Mesenchymal stem cell (in vitro differentiated cells and primary cell): ENCODE results near the gene ASB16.

Experiments used
- DNase-seq: peaks from one replicate; pipeline ENCODE4 v3.0.0-alpha.2; 2013
- H2AFZ ChIP-seq: one replicate; pipeline ENCODE4 v1.6.1; 2013; ENCODE audit warnings: low read depth, mild to moderate bottlenecking, control low read depth, inconsistent platforms, low read length, moderate library complexity
- H2AK5ac ChIP-seq: 2 replicates; pipeline ENCODE4 v1.6.1; 2013; ENCODE audit warnings: low read length, moderate library complexity, mild to moderate bottlenecking, inconsistent platforms; ENCODE audit not compliant: severe bottlenecking
- H2BK120ac ChIP-seq: one replicate; pipeline ENCODE4 v1.6.1; 2013; ENCODE audit warnings: low read depth, mild to moderate bottlenecking, inconsistent platforms, low read length, moderate library complexity
- H2BK12ac ChIP-seq, 2 experiments: one replicate each; pipeline ENCODE4 v1.6.1; 2013; ENCODE audit warnings: inconsistent platforms in 2 of 2, low read length in 2 of 2, mild to moderate bottlenecking in 2 of 2, moderate library complexity in 2 of 2, control low read depth in 1 of 2
- H2BK15ac ChIP-seq: one replicate; pipeline ENCODE4 v1.6.1; 2013; ENCODE audit warnings: mild to moderate bottlenecking, low read depth, inconsistent platforms; ENCODE audit not compliant: poor library complexity, severe bottlenecking
- H2BK5ac ChIP-seq: 2 replicates; pipeline ENCODE4 v1.6.1; 2013; ENCODE audit warnings: low read depth, mild to moderate bottlenecking, low read length, control low read depth, inconsistent platforms; ENCODE audit not compliant: poor library complexity, severe bottlenecking
- H3K14ac ChIP-seq, 2 experiments: one replicate each; pipeline ENCODE4 v1.6.1; 2013; ENCODE audit warnings: inconsistent platforms in 2 of 2, low read length in 2 of 2, control low read depth in 1 of 2, mild to moderate bottlenecking in 1 of 2, moderate library complexity in 1 of 2
- H3K18ac ChIP-seq, 2 experiments: one replicate each; pipeline ENCODE4 v1.6.1; 2013; ENCODE audit warnings: inconsistent platforms in 2 of 2, low read length in 2 of 2, control low read depth in 1 of 2, low read depth in 1 of 2, mild to moderate bottlenecking in 1 of 2
- H3K23ac ChIP-seq, 2 experiments: one replicate each; pipeline ENCODE4 v1.6.1; 2013; ENCODE audit warnings: inconsistent platforms in 2 of 2, low read length in 2 of 2, mild to moderate bottlenecking in 2 of 2, moderate library complexity in 2 of 2, control low read depth in 1 of 2
- H3K27ac ChIP-seq: 2 replicates; pipeline ENCODE4 v1.5.1; 2013; ENCODE audit warnings: mild to moderate bottlenecking, moderate library complexity, low read length, control low read depth, inconsistent platforms; ENCODE audit not compliant: poor library complexity, severe bottlenecking
- H3K27me3 ChIP-seq, 2 experiments: 2 replicates each; pipeline versions ENCODE4 v1.6.1 to v1.7.0; 2013; ENCODE audit warnings: low read length in 2 of 2, mild to moderate bottlenecking in 2 of 2, moderate library complexity in 2 of 2, control low read depth in 1 of 2, inconsistent platforms in 1 of 2; ENCODE audit not compliant: control insufficient read depth in 1 of 2, insufficient read depth in 1 of 2
- H3K36me3 ChIP-seq, 2 experiments: 2 replicates each; pipeline versions ENCODE4 v1.6.1 to v1.7.0; 2013; ENCODE audit warnings: low read length in 2 of 2, control low read depth in 1 of 2, inconsistent platforms in 1 of 2, low read depth in 1 of 2, mild to moderate bottlenecking in 1 of 2; ENCODE audit not compliant: insufficient read depth in 2 of 2, control insufficient read depth in 1 of 2
- H3K4ac ChIP-seq, 2 experiments: one replicate each; pipeline ENCODE4 v1.6.1; 2013; ENCODE audit warnings: inconsistent platforms in 2 of 2, low read length in 2 of 2, mild to moderate bottlenecking in 2 of 2, moderate library complexity in 2 of 2, control low read depth in 1 of 2, low read depth in 1 of 2
- H3K4me1 ChIP-seq: 2 replicates; pipeline ENCODE4 v1.6.1; 2013; ENCODE audit warnings: low read depth, low read length, control low read depth; ENCODE audit not compliant: control insufficient read depth, insufficient read depth
- H3K4me2 ChIP-seq: 2 replicates; pipeline ENCODE4 v1.6.1; 2013; ENCODE audit warnings: low read length, mild to moderate bottlenecking, inconsistent platforms; ENCODE audit not compliant: poor library complexity, severe bottlenecking
- H3K4me3 ChIP-seq, 2 experiments: 2 replicates each; pipeline versions ENCODE4 v1.5.1 to v1.7.0; 2013; ENCODE audit warnings: low read length in 2 of 2, mild to moderate bottlenecking in 2 of 2, control low read depth in 1 of 2, low read depth in 1 of 2; ENCODE audit not compliant: insufficient read depth in 1 of 2
- H3K79me1 ChIP-seq: replicated peaks from 2 replicates; pipeline ENCODE4 v1.6.1; 2013; ENCODE audit warnings: mild to moderate bottlenecking, control low read depth, low read length, inconsistent platforms; ENCODE audit not compliant: poor library complexity, severe bottlenecking
- H3K9ac ChIP-seq: 2 replicates; pipeline ENCODE4 v1.7.0; 2013; ENCODE audit warnings: mild to moderate bottlenecking, low read length, moderate library complexity
- H3K9me3 ChIP-seq: 2 replicates; pipeline ENCODE4 v1.7.0; 2013; ENCODE audit warnings: mild to moderate bottlenecking, low read length; ENCODE audit not compliant: control insufficient read depth
- H4K8ac ChIP-seq: one replicate; pipeline ENCODE4 v1.6.1; 2013; ENCODE audit warnings: inconsistent platforms, mild to moderate bottlenecking, low read length, moderate library complexity
- H4K91ac ChIP-seq: one replicate; pipeline ENCODE4 v1.6.1; 2013; ENCODE audit warnings: mild to moderate bottlenecking, low read length, inconsistent platforms
- WGBS: methylation state at CpG from one replicate; pipeline ENCODE4 v1.1.7; 2013; ENCODE audit warnings: mixed read lengths; 5-methylcytosine and 5-hydroxymethylcytosine counted together

Gene ASB16

GRCh38 chr17:44178133-44178532 is 7.6 kb downstream of the ASB16 start:
- Histone ChIP-seq H3K18ac (no peak overlapping the region), H3K79me1 (peaks cover 21% of the 10 kb centered on the region), H2AFZ (no peak overlapping the region), H2BK5ac (no peak overlapping the region), H4K91ac (no peak overlapping the region), H3K36me3 (peaks cover 43 to 46% of the 10 kb centered on the region in 2 experiments), H3K4ac (no peak overlapping the region), H3K27ac (no peak overlapping the region), H2BK12ac (no peak overlapping the region), H3K23ac (no peak overlapping the region), H3K9me3 (no peaks in the 10 kb centered on the region), H3K4me1 (peaks cover 2% of the 10 kb centered on the region), H3K4me3 (no peak overlapping the region), H3K9ac (no peak overlapping the region), H4K8ac (no peak overlapping the region), H2BK120ac (no peak overlapping the region), H3K27me3 (no peaks in the 10 kb centered on the region), H3K14ac (no peak overlapping the region), H2BK15ac (no peak overlapping the region), H3K4me2 (no peak overlapping the region), H2AK5ac (no peak overlapping the region)
- DNase-seq, result no peak
- WGBS, result 97% methylated on average over 14 of the region's 14 CpGs

- H3K79me1 ChIP-seq, result peaks cover 21% of the 10 kb centered on the region
- H2BK5ac ChIP-seq, result no peak overlapping the region
- H3K18ac ChIP-seq, result no peak overlapping the region
- no peak overlapping the region for H3K4me3 ChIP-seq
- no peak overlapping the region for H3K27ac ChIP-seq
- no peak overlapping the region for H2AK5ac ChIP-seq
- H3K9me3 ChIP-seq, result no peaks in the 10 kb centered on the region
- no peaks in the 10 kb centered on the region for H3K27me3 ChIP-seq
- no peak overlapping the region for H4K91ac ChIP-seq
- H3K4ac ChIP-seq, result no peak overlapping the region
- H4K8ac ChIP-seq, result no peak overlapping the region
- WGBS, result 96% methylated on average over 2 of the region's 2 CpGs
- H3K9ac ChIP-seq, result no peak overlapping the region
- no peak overlapping the region for H3K23ac ChIP-seq
- H3K4me1 ChIP-seq, result peaks cover 8% of the 10 kb centered on the region
- no peak overlapping the region for H3K14ac ChIP-seq
- no peak overlapping the region for H2BK12ac ChIP-seq
- H2BK120ac ChIP-seq, result no peak overlapping the region
- H3K36me3 ChIP-seq, result peaks cover 25 to 28% of the 10 kb centered on the region in 2 experiments
- DNase-seq, result no peak
- H2AFZ ChIP-seq, result no peak overlapping the region
- H3K4me2 ChIP-seq, result no peak overlapping the region
- no peak overlapping the region for H2BK15ac ChIP-seq
Measured at GRCh38 chr17:44183024-44183423, 12.5 kb downstream of the ASB16 start.

GRCh38 chr17:44184212-44184810 is 13.8 kb downstream of the ASB16 start:
- Histone ChIP-seq H3K27me3 (no peaks in the 10 kb centered on the region), H3K36me3 (peaks cover 21 to 26% of the 10 kb centered on the region in 2 experiments), H2BK12ac (no peak overlapping the region), H2BK120ac (no peak overlapping the region), H3K4me3 (no peak overlapping the region), H3K18ac (no peak overlapping the region), H3K4ac (no peak overlapping the region), H4K91ac (no peak overlapping the region), H3K4me1 (peaks cover 11% of the 10 kb centered on the region), H2AFZ (no peak overlapping the region), H3K27ac (no peak overlapping the region), H3K9me3 (no peaks in the 10 kb centered on the region), H3K4me2 (no peak overlapping the region), H2BK15ac (no peak overlapping the region), H2AK5ac (no peak overlapping the region), H3K23ac (no peak overlapping the region), H3K14ac (no peak overlapping the region), H3K9ac (no peak overlapping the region), H4K8ac (no peak overlapping the region), H3K79me1 (peaks cover 18% of the 10 kb centered on the region), H2BK5ac (no peak overlapping the region)
- WGBS, result 93% methylated on average over 8 of the region's 8 CpGs
- DNase-seq, result no peak

- WGBS, result under 1% methylated on average over 50 of the region's 50 CpGs
- Histone ChIP-seq H3K4me1 (peaks cover 11% of the 10 kb centered on the region), H2BK15ac (peak within 1 kb of the TSS; percentile 73)
Measured at GRCh38 chr17:44186307-44187130, 16.0 kb downstream of the ASB16 start, which contains the start of gene TMUB2. TSS of gene TMUB2 (plus strand) at chr17:44186972. CDS start at chr17:44187709, 737 bp downstream.

More at GRCh38 chr17:44186307-44187130, 16.0 kb downstream of the ASB16 start, which contains the start of gene TMUB2:
- Histone ChIP-seq H4K8ac (peak within 1 kb of the TSS; percentile 99), H3K79me1 (peaks cover 20% of the 10 kb centered on the region), H3K9ac (peak within 1 kb of the TSS; percentile 98), H2BK120ac (peak within 1 kb of the TSS; percentile 99), H3K18ac (peak within 1 kb of the TSS; percentile 94), H3K36me3 (peaks cover 38 to 42% of the 10 kb centered on the region in 2 experiments), H4K91ac (peak within 1 kb of the TSS; percentile 98), H3K4ac (peak within 1 kb of the TSS; percentile 90 to 92), H3K27me3 (no peaks in the 10 kb centered on the region), H3K9me3 (no peaks in the 10 kb centered on the region), H2AFZ (peak within 1 kb of the TSS; percentile 64), H3K27ac (peak within 1 kb of the TSS; percentile 99), H2BK5ac (peak within 1 kb of the TSS; percentile 96), H2BK12ac (peak within 1 kb of the TSS; percentile 59 to 75), H3K4me2 (peak within 1 kb of the TSS; percentile 88), H3K14ac (peak within 1 kb of the TSS in 1 of 2 experiments; percentile 53), H3K23ac (no peak within 1 kb of the TSS), H3K4me3 (peak within 1 kb of the TSS; percentile 90 to 95), H2AK5ac (peak within 1 kb of the TSS; percentile 1)
- peak; percentile 99 for DNase-seq
